ENCODE data around the gene CLSTN2.

Gene CLSTN2

DNA sequence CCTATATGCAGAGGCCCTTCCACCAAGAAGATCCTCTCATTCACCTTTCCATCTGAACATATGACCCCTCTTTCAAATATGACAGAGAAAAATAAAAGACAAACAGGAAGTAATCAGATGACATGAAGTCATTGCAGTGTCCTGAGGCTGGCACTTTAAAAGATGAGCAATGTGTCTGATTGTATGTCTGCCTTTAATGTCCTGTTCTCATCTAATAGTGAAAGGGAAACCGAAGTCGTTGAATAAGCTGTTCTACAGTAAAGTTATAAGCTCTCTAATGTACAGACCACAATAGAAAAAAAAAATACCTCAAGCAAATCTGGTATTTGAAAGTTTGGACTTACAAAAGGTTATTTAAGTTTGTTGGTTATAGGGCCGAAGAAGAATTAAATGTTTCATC is 243.0 kb downstream of the CLSTN2 start:
- TF ChIP-seq, protein P1, sequence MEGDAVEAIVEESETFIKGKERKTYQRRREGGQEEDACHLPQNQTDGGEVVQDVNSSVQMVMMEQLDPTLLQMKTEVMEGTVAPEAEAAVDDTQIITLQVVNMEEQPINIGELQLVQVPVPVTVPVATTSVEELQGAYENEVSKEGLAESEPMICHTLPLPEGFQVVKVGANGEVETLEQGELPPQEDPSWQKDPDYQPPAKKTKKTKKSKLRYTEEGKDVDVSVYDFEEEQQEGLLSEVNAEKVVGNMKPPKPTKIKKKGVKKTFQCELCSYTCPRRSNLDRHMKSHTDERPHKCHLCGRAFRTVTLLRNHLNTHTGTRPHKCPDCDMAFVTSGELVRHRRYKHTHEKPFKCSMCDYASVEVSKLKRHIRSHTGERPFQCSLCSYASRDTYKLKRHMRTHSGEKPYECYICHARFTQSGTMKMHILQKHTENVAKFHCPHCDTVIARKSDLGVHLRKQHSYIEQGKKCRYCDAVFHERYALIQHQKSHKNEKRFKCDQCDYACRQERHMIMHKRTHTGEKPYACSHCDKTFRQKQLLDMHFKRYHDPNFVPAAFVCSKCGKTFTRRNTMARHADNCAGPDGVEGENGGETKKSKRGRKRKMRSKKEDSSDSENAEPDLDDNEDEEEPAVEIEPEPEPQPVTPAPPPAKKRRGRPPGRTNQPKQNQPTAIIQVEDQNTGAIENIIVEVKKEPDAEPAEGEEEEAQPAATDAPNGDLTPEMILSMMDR (conservative IDR thresholded peaks at IDR 0.05; ENCODE audit: low read depth, low read length) = no peak
- H3K4me2 ChIP-seq = no peak overlapping the region
- H4K20me1 ChIP-seq (ENCODE audit: insufficient read depth) = no peaks in the 10 kb centered on the region
- H3K27me3 ChIP-seq (ENCODE audit: insufficient read depth, low read depth) = no peaks in the 10 kb centered on the region
- H3K9ac ChIP-seq = no peak overlapping the region
- H3K4me1 ChIP-seq (ENCODE audit: low read depth, poor library complexity, severe bottlenecking) = no peaks in the 10 kb centered on the region
- H3K36me3 ChIP-seq (ENCODE audit: insufficient read depth) = no peaks in the 10 kb centered on the region
- H2AFZ ChIP-seq (ENCODE audit: low read depth) = no peak overlapping the region
- H3K27ac ChIP-seq = no peak overlapping the region
- no peaks in the 10 kb centered on the region for H3K79me2 ChIP-seq (ENCODE audit: insufficient read depth, low read depth)
- H3K4me3 ChIP-seq (IDR thresholded peaks at IDR 0.05; ENCODE audit: insufficient read depth, low read depth, low read length) = no peak overlapping the region

DNA sequence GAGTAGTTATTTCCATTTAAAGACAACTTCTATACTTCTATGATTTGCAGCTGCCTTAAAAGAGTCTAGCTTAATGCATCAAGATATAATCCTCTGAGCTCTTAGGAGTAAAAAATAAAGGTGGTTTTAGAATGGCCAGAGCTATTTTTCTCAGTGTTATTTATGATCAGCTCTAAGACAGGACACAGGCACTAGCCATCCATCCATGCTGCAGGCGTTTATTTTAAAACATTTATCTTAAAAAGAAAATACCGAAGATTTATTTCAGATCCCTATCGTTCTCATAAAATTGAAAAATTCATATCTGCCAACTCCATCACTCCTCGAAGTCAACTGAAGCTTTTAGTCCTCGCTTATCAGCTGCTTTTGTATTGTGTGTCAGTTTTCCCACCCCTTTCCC is 243.5 kb downstream of the CLSTN2 start:
- Histone ChIP-seq H3K9ac (no peak overlapping the region), H2AFZ (ENCODE audit: low read depth) (no peak overlapping the region)

DNA sequence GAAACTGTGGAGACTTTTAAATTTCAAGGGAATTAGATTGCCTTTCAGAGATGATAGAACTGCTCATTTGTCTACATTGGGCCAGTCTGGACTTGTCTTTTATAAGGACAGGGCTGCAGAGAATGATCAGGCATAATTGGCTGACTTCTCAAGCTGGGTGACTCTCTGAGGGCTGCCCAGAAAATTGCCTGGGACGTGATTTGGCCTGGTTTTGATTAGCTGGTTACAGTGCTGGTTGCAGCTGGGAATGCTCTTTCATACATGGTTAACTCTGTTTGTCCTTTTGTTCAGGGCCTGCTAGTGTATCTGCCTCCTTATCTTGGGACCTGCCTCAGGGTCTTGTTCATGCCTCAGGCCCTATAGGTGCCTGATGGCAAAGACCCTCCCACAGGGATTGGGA is 245.6 kb downstream of the CLSTN2 start:
- no peak overlapping the region for H3K4me2 ChIP-seq
- no peak overlapping the region for H3K27ac ChIP-seq
- no peaks in the 10 kb centered on the region for H3K4me1 ChIP-seq (ENCODE audit: low read depth, poor library complexity, severe bottlenecking)
- no peak overlapping the region for H3K9ac ChIP-seq
- no peaks in the 10 kb centered on the region for H3K36me3 ChIP-seq (ENCODE audit: insufficient read depth)
- no peaks in the 10 kb centered on the region for H3K79me2 ChIP-seq (ENCODE audit: insufficient read depth, low read depth)
- no peaks in the 10 kb centered on the region for H3K27me3 ChIP-seq (ENCODE audit: insufficient read depth, low read depth)
- H2AFZ ChIP-seq (ENCODE audit: low read depth) = no peak overlapping the region
- H3K4me3 ChIP-seq (IDR thresholded peaks at IDR 0.05; ENCODE audit: insufficient read depth, low read depth, low read length) = no peak overlapping the region
- TF ChIP-seq, protein P1 (conservative IDR thresholded peaks at IDR 0.05; ENCODE audit: low read depth, low read length) = no peak
- no peaks in the 10 kb centered on the region for H4K20me1 ChIP-seq (ENCODE audit: insufficient read depth)

More for the DNA sequence above, 243.5 kb downstream of the CLSTN2 start:
- no peak overlapping the region for H3K27ac ChIP-seq
- TF ChIP-seq, protein P1 (conservative IDR thresholded peaks at IDR 0.05; ENCODE audit: low read depth, low read length) = no peak
- H3K36me3 ChIP-seq (ENCODE audit: insufficient read depth) = no peaks in the 10 kb centered on the region
- H3K27me3 ChIP-seq (ENCODE audit: insufficient read depth, low read depth) = no peaks in the 10 kb centered on the region
- H4K20me1 ChIP-seq (ENCODE audit: insufficient read depth) = no peaks in the 10 kb centered on the region
- no peaks in the 10 kb centered on the region for H3K79me2 ChIP-seq (ENCODE audit: insufficient read depth, low read depth)
- H3K4me1 ChIP-seq (ENCODE audit: low read depth, poor library complexity, severe bottlenecking) = no peaks in the 10 kb centered on the region
- no peak overlapping the region for H3K4me2 ChIP-seq
- H3K4me3 ChIP-seq (IDR thresholded peaks at IDR 0.05; ENCODE audit: insufficient read depth, low read depth, low read length) = no peak overlapping the region

DNA sequence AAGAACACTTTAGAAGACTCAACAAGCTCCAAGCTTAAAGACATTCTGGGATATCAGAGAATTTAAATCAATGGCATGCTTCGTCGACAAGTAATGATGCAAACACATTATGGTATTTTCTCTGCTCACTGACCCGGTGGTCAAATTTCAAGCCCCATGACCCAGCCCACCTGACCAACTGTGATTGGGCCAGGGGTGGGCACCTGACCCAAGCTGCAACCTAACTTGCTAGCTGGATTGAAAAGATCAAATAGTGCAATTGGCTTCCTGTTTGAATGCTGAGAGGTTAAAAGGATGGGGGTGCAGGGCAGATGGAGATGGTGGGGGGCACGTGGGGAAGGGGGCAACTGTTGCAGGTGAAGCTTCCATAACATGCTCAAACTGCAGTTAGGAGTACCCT is 250.4 kb downstream of the CLSTN2 start:
- H3K4me1 ChIP-seq (ENCODE audit: low read depth, poor library complexity, severe bottlenecking) = no peaks in the 10 kb centered on the region
- H3K4me3 ChIP-seq (IDR thresholded peaks at IDR 0.05; ENCODE audit: insufficient read depth, low read depth, low read length) = no peak overlapping the region
- TF ChIP-seq, protein P1 (conservative IDR thresholded peaks at IDR 0.05; ENCODE audit: low read depth, low read length) = no peak
- H3K9ac ChIP-seq = no peak overlapping the region
- H3K27ac ChIP-seq = no peak overlapping the region
- no peaks in the 10 kb centered on the region for H3K27me3 ChIP-seq (ENCODE audit: insufficient read depth, low read depth)
- H3K79me2 ChIP-seq (ENCODE audit: insufficient read depth, low read depth) = no peaks in the 10 kb centered on the region
- H4K20me1 ChIP-seq (ENCODE audit: insufficient read depth) = no peaks in the 10 kb centered on the region
- no peaks in the 10 kb centered on the region for H3K36me3 ChIP-seq (ENCODE audit: insufficient read depth)
- H2AFZ ChIP-seq (ENCODE audit: low read depth) = no peak overlapping the region
- H3K4me2 ChIP-seq = no peak overlapping the region
